CD4-positive, alpha-beta memory T cell (primary cell): ENCODE data around the gene ST6GALNAC3. TPM values are rescaled to one million over a fixed set of nuclear protein-coding genes. Genes with fewer than 3 reads are reported as not detected.
"Not testable (repeated sequence)": the region's sequence is repeated elsewhere in the genome, so short reads cannot be mapped to it uniquely, and the experiment has no call there.

ENCODE experiments used
- CTCF ChIA-PET: fragments of 350-600 bp; sonication (Branson Sonifier 250); formaldehyde crosslinking; loops from one replicate; lab custom pipeline; 2021; ENCODE audit warnings: inconsistent platforms; ENCODE audit not compliant: partially characterized antibody; lab: Charles Lee
- POLR2A ChIA-PET: fragments of 350-600 bp; sonication (Branson Sonifier 250); formaldehyde crosslinking; loops from one replicate; lab custom pipeline; 2021; ENCODE audit not compliant: partially characterized antibody; lab: Charles Lee
- DNase-seq, 5 donors: peaks; one replicate each; pipeline versions ENCODE4 v3.0.0 to v3.0.0-alpha.2; 2020 to 2022; ENCODE audit warnings: mixed read lengths in 1 of 5
- H3K27ac ChIP-seq: one replicate; pipeline ENCODE4 v1.7.0; 2013; ENCODE audit warnings: low read depth, low read length
- H3K27me3 ChIP-seq: 2 replicates; pipeline ENCODE4 v1.7.0; 2013; ENCODE audit warnings: mild to moderate bottlenecking, low read length, moderate library complexity; ENCODE audit not compliant: insufficient read depth
- H3K36me3 ChIP-seq: 2 replicates; pipeline ENCODE4 v1.7.0; 2013; ENCODE audit warnings: mild to moderate bottlenecking, low read length, moderate library complexity; ENCODE audit not compliant: insufficient read depth
- H3K4me1 ChIP-seq: 2 replicates; pipeline ENCODE4 v1.7.0; 2013; ENCODE audit warnings: mild to moderate bottlenecking, low read length, moderate library complexity; ENCODE audit not compliant: insufficient read depth
- H3K4me3 ChIP-seq, 2 donors: one replicate each; pipeline ENCODE4 v1.7.0; 2013; ENCODE audit warnings: low read length in 2 of 2, mild to moderate bottlenecking in 1 of 2
- H3K9me3 ChIP-seq, 2 donors: one replicate each; pipeline ENCODE4 v1.7.0; 2013; ENCODE audit warnings: low read length in 2 of 2, control low read depth in 1 of 2; ENCODE audit not compliant: control insufficient read depth in 1 of 2
- H3K27ac Mint-ChIP-seq, 7 donors: one replicate each; pipeline ENCODE4 v1.8.0; 2020 to 2021; ENCODE audit warnings: mixed read lengths in 7 of 7, mild to moderate bottlenecking in 6 of 7, inconsistent platforms in 3 of 7, moderate library complexity in 3 of 7
- H3K27me3 Mint-ChIP-seq, 2 donors: one replicate each; pipeline ENCODE4 v1.8.0; 2020 to 2021; ENCODE audit warnings: mixed read lengths in 2 of 2
- H3K36me3 Mint-ChIP-seq, 2 donors: one replicate each; pipeline ENCODE4 v1.8.0; 2020 to 2021; ENCODE audit warnings: mixed read lengths in 2 of 2, inconsistent platforms in 1 of 2, mild to moderate bottlenecking in 1 of 2
- H3K4me1 Mint-ChIP-seq, 4 donors: one replicate each; pipeline ENCODE4 v1.8.0; 2020 to 2021; ENCODE audit warnings: mixed read lengths in 4 of 4, mild to moderate bottlenecking in 1 of 4
- H3K4me3 Mint-ChIP-seq, 8 donors: one replicate each; pipeline ENCODE4 v1.8.0; 2020 to 2021; ENCODE audit warnings: mixed read lengths in 8 of 8, mild to moderate bottlenecking in 7 of 8, moderate library complexity in 6 of 8, inconsistent platforms in 3 of 8
- H3K9me3 Mint-ChIP-seq, 8 donors: one replicate each; pipeline ENCODE4 v1.8.0; 2020 to 2021; ENCODE audit warnings: mixed read lengths in 8 of 8, mild to moderate bottlenecking in 5 of 8, inconsistent platforms in 3 of 8, moderate library complexity in 1 of 8
- intact Hi-C: fragments of 100-400 bp; cut with micrococcal nuclease; formaldehyde crosslinking; loops from one replicate; pipeline ENCODE4 v1.15.1; 2023
- polyA plus RNA-seq, 2 donors: library from polyadenylated mRNA; unstranded; fragments of 300-500 nt; fragmentation: Illumina TruSeq; gene quantifications; one replicate each; pipeline ENCODE4 v1.2.3, GENCODE V29; 2021
- total RNA-seq, 2 experiments: library from RNA; stranded (reverse); gene quantifications; one replicate each; pipeline ENCODE4 v1.2.3, GENCODE V29; 2021

Gene ST6GALNAC3
- total and polyA plus RNA-seq, 4 experiments from 2014 or later, result 0.47 to 1.2 (median 1.1) TPM; not detected in 1

- POLR2A ChIA-PET, result no interaction called here
- Histone ChIP-seq H3K27ac (no peak overlapping the region), H3K9me3 (no peaks in the 10 kb centered on the region), H3K27me3 (no peaks in the 10 kb centered on the region), H3K36me3 (no peaks in the 10 kb centered on the region), H3K4me1 (no peaks in the 10 kb centered on the region), H3K4me3 (no peak overlapping the region)
- no peak for DNase-seq
- no peak overlapping the region for H3K27ac Mint-ChIP-seq
- CTCF ChIA-PET, result no interaction called here
- H3K27me3 Mint-ChIP-seq, result peaks cover 5 to 8% of the 10 kb centered on the region in 2 donors
- intact Hi-C loops, result no loop called here
- H3K4me3 Mint-ChIP-seq, result no peak overlapping the region
- H3K4me1 Mint-ChIP-seq, result no peaks in the 10 kb centered on the region
- no peaks in the 10 kb centered on the region for H3K36me3 Mint-ChIP-seq
- H3K9me3 Mint-ChIP-seq, result no peaks in the 10 kb centered on the region
Observed at GRCh38 chr1:76038287-76039004, 36.1 kb upstream of the ST6GALNAC3 start.

GRCh38 chr1:76046149-76046548, 28.4 kb upstream of the ST6GALNAC3 start:
- H3K36me3 Mint-ChIP-seq, result no peaks in the 10 kb centered on the region

GRCh38 chr1:76048219-76048618, 26.3 kb upstream of the ST6GALNAC3 start:
- Histone ChIP-seq H3K27me3 (no peaks in the 10 kb centered on the region), H3K4me3 (no peak overlapping the region), H3K9me3 (no peaks in the 10 kb centered on the region), H3K4me1 (no peaks in the 10 kb centered on the region), H3K27ac (no peak overlapping the region), H3K36me3 (no peaks in the 10 kb centered on the region)
- Mint-ChIP-seq H3K9me3 (peaks cover 0 to 3% (median 0%) of the 10 kb centered on the region in 8 donors), H3K4me3 (no peak overlapping the region), H3K36me3 (no peaks in the 10 kb centered on the region), H3K27me3 (peaks cover 1 to 5% of the 10 kb centered on the region in 2 donors), H3K4me1 (peaks cover 0 to 4% (median 0%) of the 10 kb centered on the region in 4 donors), H3K27ac (no peak overlapping the region)
- ChIA-PET CTCF (no interaction called here), POLR2A (interaction anchor here (0.7 kb wide), 1 partner anchor 516 kb away, joined by 3 read pairs; no protein-coding TSS in a partner anchor)
- no peak for DNase-seq
- intact Hi-C loops, result no loop called here

More at GRCh38 chr1:76046149-76046548, 28.4 kb upstream of the ST6GALNAC3 start:
- H3K27me3 Mint-ChIP-seq, result peaks cover 5 to 7% of the 10 kb centered on the region in 2 donors
- POLR2A ChIA-PET, result no interaction called here
- no peak overlapping the region for H3K27ac ChIP-seq
- no peak overlapping the region for H3K4me3 ChIP-seq
- H3K4me1 ChIP-seq, result no peaks in the 10 kb centered on the region
- DNase-seq, result no peak
- CTCF ChIA-PET, result no interaction called here
- no peak overlapping the region for H3K27ac Mint-ChIP-seq
- H3K4me3 Mint-ChIP-seq, result no peak overlapping the region
- intact Hi-C loops, result no loop called here
- H3K9me3 Mint-ChIP-seq, result peaks cover 0 to 3% (median 0%) of the 10 kb centered on the region in 8 donors
- no peaks in the 10 kb centered on the region for H3K9me3 ChIP-seq
- no peaks in the 10 kb centered on the region for H3K27me3 ChIP-seq
- H3K36me3 ChIP-seq, result no peaks in the 10 kb centered on the region
- peaks cover 0 to 4% (median 0%) of the 10 kb centered on the region in 4 donors for H3K4me1 Mint-ChIP-seq

GRCh38 chr1:76048926-76049325, 25.6 kb upstream of the ST6GALNAC3 start:
- H3K4me1 Mint-ChIP-seq, result peaks cover 0 to 4% (median 0%) of the 10 kb centered on the region in 4 donors
- no peak overlapping the region for H3K27ac ChIP-seq
- no peak overlapping the region for H3K4me3 ChIP-seq
- H3K27me3 ChIP-seq, result no peaks in the 10 kb centered on the region
- no peaks in the 10 kb centered on the region for H3K9me3 ChIP-seq
- no peaks in the 10 kb centered on the region for H3K36me3 ChIP-seq
- no peak overlapping the region for H3K4me3 Mint-ChIP-seq
- CTCF ChIA-PET, result no interaction called here
- H3K4me1 ChIP-seq, result no peaks in the 10 kb centered on the region
- POLR2A ChIA-PET, result interaction anchor here (0.7 kb wide), 1 partner anchor 517 kb away, joined by 3 read pairs; no protein-coding TSS in a partner anchor
- H3K9me3 Mint-ChIP-seq, result peaks cover 0 to 3% (median 0%) of the 10 kb centered on the region in 8 donors
- no peaks in the 10 kb centered on the region for H3K36me3 Mint-ChIP-seq
- no peak for DNase-seq
- no peak overlapping the region for H3K27ac Mint-ChIP-seq
- H3K27me3 Mint-ChIP-seq, result peaks cover 4% of the 10 kb centered on the region in 2 donors
- intact Hi-C loops, result no loop called here

- peaks cover 0 to 4% (median 0%) of the 10 kb centered on the region in 4 donors for H3K4me1 Mint-ChIP-seq
- H3K27ac Mint-ChIP-seq, result no peak overlapping the region
- no peaks in the 10 kb centered on the region for H3K36me3 Mint-ChIP-seq
- peaks cover 3 to 7% of the 10 kb centered on the region in 2 donors for H3K27me3 Mint-ChIP-seq
- no peaks in the 10 kb centered on the region for H3K9me3 ChIP-seq
- no peak overlapping the region for H3K4me3 ChIP-seq
- H3K27me3 ChIP-seq, result no peaks in the 10 kb centered on the region
- intact Hi-C loops, result no loop called here
- H3K36me3 ChIP-seq, result no peaks in the 10 kb centered on the region
- H3K9me3 Mint-ChIP-seq, result peaks cover 0 to 3% (median 0%) of the 10 kb centered on the region in 8 donors
- no peaks in the 10 kb centered on the region for H3K4me1 ChIP-seq
- no peak overlapping the region for H3K27ac ChIP-seq
- no peak overlapping the region for H3K4me3 Mint-ChIP-seq
- POLR2A ChIA-PET, result no interaction called here
- CTCF ChIA-PET, result no interaction called here
- DNase-seq, result no peak
Observed at GRCh38 chr1:76049498-76049897, 25.0 kb upstream of the ST6GALNAC3 start.

GRCh38 chr1:76050073-76050472, 24.5 kb upstream of the ST6GALNAC3 start:
- intact Hi-C loops, H3K36me3 Mint-ChIP-seq, H3K27me3 ChIP-seq, H3K27ac ChIP-seq, H3K27ac Mint-ChIP-seq, H3K9me3 ChIP-seq, H3K9me3 Mint-ChIP-seq, POLR2A ChIA-PET, H3K36me3 ChIP-seq, H3K4me3 Mint-ChIP-seq, H3K4me3 ChIP-seq, CTCF ChIA-PET, DNase-seq, H3K4me1 ChIP-seq, H3K27me3 Mint-ChIP-seq, H3K4me1 Mint-ChIP-seq: not testable (repeated sequence)

- CTCF ChIA-PET, result no interaction called here
Observed at GRCh38 chr1:76053021-76053420, 21.5 kb upstream of the ST6GALNAC3 start.

More at GRCh38 chr1:76053021-76053420, 21.5 kb upstream of the ST6GALNAC3 start:
- Mint-ChIP-seq H3K27me3 (peaks cover 5 to 10% of the 10 kb centered on the region in 2 donors), H3K36me3 (no peaks in the 10 kb centered on the region), H3K4me3 (no peak overlapping the region), H3K9me3 (peaks cover 0 to 3% (median under 1%) of the 10 kb centered on the region in 8 donors), H3K4me1 (no peaks in the 10 kb centered on the region), H3K27ac (no peak overlapping the region)
- no peak overlapping the region for H3K4me3 ChIP-seq
- POLR2A ChIA-PET, result no interaction called here
- no peaks in the 10 kb centered on the region for H3K36me3 ChIP-seq
- no peaks in the 10 kb centered on the region for H3K9me3 ChIP-seq
- DNase-seq, result no peak
- no peaks in the 10 kb centered on the region for H3K27me3 ChIP-seq
- H3K27ac ChIP-seq, result no peak overlapping the region
- no peaks in the 10 kb centered on the region for H3K4me1 ChIP-seq
- intact Hi-C loops, result no loop called here
